ENCODE data around the gene CHCHD4. TPM values are rescaled to one million over a fixed set of nuclear protein-coding genes. Genes with fewer than 3 reads are reported as not detected.
A peak's percentile ranks its signal among the peaks of the same experiment; 100 is the strongest.

CHCHD4 gene
- total and polyA plus RNA-seq, 2 of the 13 experiments (the other 11 are each of a cell fraction or from before 2014, with no cell fraction given), result 15.8 to 24.1 TPM

GRCh38 chr3:14118400-14119381 is 6.0 kb downstream of the CHCHD4 start (continued):
- TF ChIP-seq USF2 (IDR thresholded peaks at IDR 0.05; ENCODE audit: low read depth, low read length) (no peak), USF2 (CRISPR knock-in tag; IDR thresholded peaks at IDR 0.05; ENCODE audit: borderline replicate concordance) (no peak), MTF2 (CRISPR knock-in tag; IDR thresholded peaks at IDR 0.05; ENCODE audit: borderline replicate concordance) (no peak), ZNF274 (CRISPR knock-in tag; IDR thresholded peaks at IDR 0.05) (peak; percentile 68; the same call in 1 of the 2 replicates), ZMYM4 (CRISPR knock-in tag; IDR thresholded peaks at IDR 0.05) (no peak; the same call in 1 of the 2 replicates), NFYC (CRISPR knock-in tag; IDR thresholded peaks at IDR 0.05) (no peak), ARID2 (CRISPR knock-in tag; IDR thresholded peaks at IDR 0.05; ENCODE audit: borderline replicate concordance) (no peak), ZBTB33 (CRISPR knock-in tag; IDR thresholded peaks at IDR 0.05) (no peak), MIER3 (CRISPR knock-in tag; IDR thresholded peaks at IDR 0.05; ENCODE audit: borderline replicate concordance) (peak; percentile 33; the same call in 1 of the 2 replicates), RARG (CRISPR knock-in tag; IDR thresholded peaks at IDR 0.05; ENCODE audit: low read depth) (no peak), ZNF83 (CRISPR knock-in tag; IDR thresholded peaks at IDR 0.05; ENCODE audit: borderline replicate concordance) (no peak), ZNF543 (CRISPR knock-in tag; IDR thresholded peaks at IDR 0.05) (0 out of 2 replicates have a peak, but pooled peaks have one; percentile 41), GTF3A (CRISPR knock-in tag; conservative IDR thresholded peaks at IDR 0.05) (no peak), TMF1 (CRISPR knock-in tag; IDR thresholded peaks at IDR 0.05; ENCODE audit: low read depth) (no peak), SMYD3 (CRISPR knock-in tag; IDR thresholded peaks at IDR 0.05) (no peak; the same call in 1 of the 2 replicates), SMAD1 (CRISPR knock-in tag; IDR thresholded peaks at IDR 0.05; ENCODE audit: borderline replicate concordance, low read depth) (no peak), ZNF12 (CRISPR knock-in tag; IDR thresholded peaks at IDR 0.05) (no peak; the same call in 1 of the 2 replicates), CREM (IDR thresholded peaks at IDR 0.05) (no peak; the same call in 1 of the 2 replicates), CREM (CRISPR knock-in tag; IDR thresholded peaks at IDR 0.05) (no peak), ZNF329 (CRISPR knock-in tag; IDR thresholded peaks at IDR 0.05; ENCODE audit: low read depth) (no peak), ZBTB44 (CRISPR knock-in tag; IDR thresholded peaks at IDR 0.05) (no peak), FOXM1 (CRISPR knock-in tag; IDR thresholded peaks at IDR 0.05) (no peak), ZNF354B (CRISPR knock-in tag; IDR thresholded peaks at IDR 0.05) (no peak), ZNF850 (CRISPR knock-in tag; conservative IDR thresholded peaks at IDR 0.05) (no peak)
- TF ChIP-seq, protein P1, sequence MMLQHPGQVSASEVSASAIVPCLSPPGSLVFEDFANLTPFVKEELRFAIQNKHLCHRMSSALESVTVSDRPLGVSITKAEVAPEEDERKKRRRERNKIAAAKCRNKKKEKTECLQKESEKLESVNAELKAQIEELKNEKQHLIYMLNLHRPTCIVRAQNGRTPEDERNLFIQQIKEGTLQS (CRISPR knock-in tag; IDR thresholded peaks at IDR 0.05), result no peak
